Naive thymus-derived CD4-positive, alpha-beta T cell (primary cell): ENCODE results near the gene NHLH2. TPM values are rescaled to one million over a fixed set of nuclear protein-coding genes. Genes with fewer than 3 reads are reported as not detected.

Experiments
- ATAC-seq: fragments of 150-1000 bp; cut with Tn5 transposase; 2 replicates; pipeline ENCODE4 v1.10.0; 2021; ENCODE audit warnings: mild to moderate bottlenecking, moderate library complexity
- CTCF ChIA-PET: fragments of 350-600 bp; sonication (Branson Sonifier 250); formaldehyde crosslinking; loops from one replicate; lab custom pipeline; 2021; ENCODE audit warnings: antibody characterized with exemption; lab: Charles Lee
- POLR2A ChIA-PET: fragments of 350-600 bp; sonication (Branson Sonifier 250); formaldehyde crosslinking; loops from one replicate; lab custom pipeline; 2021; ENCODE audit warnings: antibody characterized with exemption, inconsistent platforms; lab: Charles Lee
- DNase-seq, 9 donors: peaks; one replicate each; pipeline versions ENCODE4 v3.0.0 to v3.0.0-alpha.2; 2020 to 2022; ENCODE audit warnings: mixed read lengths in 1 of 9
- H3K27ac ChIP-seq: one replicate; pipeline ENCODE4 v1.7.0; 2013; ENCODE audit warnings: mild to moderate bottlenecking, low read depth, low read length, moderate library complexity
- H3K27me3 ChIP-seq, 2 donors: one replicate each; pipeline ENCODE4 v1.7.0; 2013; ENCODE audit warnings: low read length in 2 of 2, mild to moderate bottlenecking in 2 of 2, moderate library complexity in 2 of 2; ENCODE audit not compliant: control insufficient read depth in 2 of 2, insufficient read depth in 2 of 2
- H3K36me3 ChIP-seq, 3 experiments: 1 replicate in 2 of 3; 2 replicates in 1 of 3; pipeline ENCODE4 v1.7.0; 2013; ENCODE audit warnings: low read length in 3 of 3, mild to moderate bottlenecking in 3 of 3, moderate library complexity in 1 of 3; ENCODE audit not compliant: insufficient read depth in 3 of 3, control insufficient read depth in 2 of 3
- H3K4me1 ChIP-seq, 2 donors: one replicate each; pipeline ENCODE4 v1.7.0; 2013; ENCODE audit warnings: low read length in 2 of 2, mild to moderate bottlenecking in 2 of 2, moderate library complexity in 1 of 2; ENCODE audit not compliant: control insufficient read depth in 2 of 2, insufficient read depth in 2 of 2
- H3K4me3 ChIP-seq: 2 replicates; pipeline ENCODE4 v1.7.0; 2013; ENCODE audit warnings: mild to moderate bottlenecking, low read length
- H3K9me3 ChIP-seq, 3 experiments: 1 replicate in 2 of 3; 2 replicates in 1 of 3; pipeline ENCODE4 v1.7.0; 2013; ENCODE audit warnings: low read length in 3 of 3; ENCODE audit not compliant: control insufficient read depth in 2 of 3
- H3K27ac Mint-ChIP-seq, 9 donors: one replicate each; pipeline ENCODE4 v1.8.0; 2020 to 2022; ENCODE audit warnings: mixed read lengths in 9 of 9, mild to moderate bottlenecking in 8 of 9, moderate library complexity in 5 of 9, inconsistent platforms in 2 of 9
- H3K27me3 Mint-ChIP-seq, 5 donors: one replicate each; pipeline ENCODE4 v1.8.0; 2021 to 2022; ENCODE audit warnings: mixed read lengths in 5 of 5, mild to moderate bottlenecking in 1 of 5
- H3K36me3 Mint-ChIP-seq, 5 donors: one replicate each; pipeline ENCODE4 v1.8.0; 2020 to 2022; ENCODE audit warnings: mixed read lengths in 5 of 5, mild to moderate bottlenecking in 3 of 5, inconsistent platforms in 1 of 5
- H3K4me1 Mint-ChIP-seq, 7 donors: one replicate each; pipeline ENCODE4 v1.8.0; 2020 to 2022; ENCODE audit warnings: mixed read lengths in 7 of 7, mild to moderate bottlenecking in 3 of 7, inconsistent platforms in 1 of 7
- H3K4me3 Mint-ChIP-seq, 10 donors: one replicate each; pipeline ENCODE4 v1.8.0; 2020 to 2022; ENCODE audit warnings: mild to moderate bottlenecking in 10 of 10, mixed read lengths in 10 of 10, moderate library complexity in 6 of 10, inconsistent platforms in 2 of 10
- H3K9me3 Mint-ChIP-seq, 11 donors: one replicate each; pipeline ENCODE4 v1.8.0; 2020 to 2022; ENCODE audit warnings: mixed read lengths in 11 of 11, mild to moderate bottlenecking in 4 of 11, inconsistent platforms in 1 of 11, moderate library complexity in 1 of 11
- intact Hi-C, 2 donors: fragments of 100-400 bp; cut with micrococcal nuclease; formaldehyde crosslinking; loops; one replicate each; pipeline ENCODE4 v1.15.1; 2023
- polyA plus RNA-seq, 2 donors: library from polyadenylated mRNA; unstranded; fragments of 300-500 nt; fragmentation: Illumina TruSeq; gene quantifications; one replicate each; pipeline ENCODE4 v1.2.3, GENCODE V29; 2021
- total RNA-seq, 6 experiments: library from RNA in 5 of 6; stranded (reverse) in 5 of 6; gene quantifications; 1 replicate in 5 of 6; 2 replicates in 1 of 6; pipeline ENCODE4 v1.2.3 and lab custom pipeline; 2021 to 2026

The NHLH2 gene
- total and polyA plus RNA-seq, 7 experiments from 2014 or later: not detected

DNA sequence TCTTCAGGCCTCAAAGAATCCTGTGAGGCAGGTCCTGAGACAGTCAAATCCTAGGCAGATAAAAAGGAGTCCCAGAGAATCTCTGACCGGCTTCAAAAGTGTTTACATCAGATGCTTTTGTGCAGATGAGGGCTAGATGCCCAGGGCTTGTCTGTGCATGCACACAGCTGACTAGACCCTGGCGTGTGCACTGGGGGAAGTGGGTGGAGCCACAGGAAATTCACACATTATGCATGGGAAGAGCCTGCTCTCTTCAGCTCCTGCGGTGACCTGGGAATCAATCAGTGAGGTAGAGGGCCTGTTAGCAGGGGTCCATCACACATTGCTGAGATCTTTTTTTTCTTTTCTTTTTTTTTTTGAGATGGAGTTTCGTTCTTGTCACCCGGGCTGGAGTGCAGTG is 36.6 kb upstream of the NHLH2 start:
- H3K27ac ChIP-seq: no peak overlapping the region
- CTCF ChIA-PET: no interaction called here
- no peak for DNase-seq
- no peaks in the 10 kb centered on the region for H3K36me3 ChIP-seq
- Mint-ChIP-seq H3K4me3 (no peak overlapping the region), H3K27me3 (peaks cover 5 to 45% (median 31%) of the 10 kb centered on the region in 5 donors), H3K36me3 (peaks cover 0 to 4% (median 0%) of the 10 kb centered on the region in 5 donors), H3K9me3 (peaks cover 0 to 4% (median 0%) of the 10 kb centered on the region in 11 donors), H3K4me1 (no peaks in the 10 kb centered on the region), H3K27ac (no peak overlapping the region)
- no peak overlapping the region for H3K4me3 ChIP-seq
- no peaks in the 10 kb centered on the region for H3K4me1 ChIP-seq
- no peaks in the 10 kb centered on the region for H3K9me3 ChIP-seq
- POLR2A ChIA-PET: no interaction called here
- intact Hi-C loops: no loop called here
- no peak for ATAC-seq
- no peaks in the 10 kb centered on the region for H3K27me3 ChIP-seq

GRCh38 chr1:115874904-115875303 is 34.0 kb upstream of the NHLH2 start:
- no peaks in the 10 kb centered on the region for H3K4me1 ChIP-seq
- peaks cover 2 to 60% (median 41%) of the 10 kb centered on the region in 5 donors for H3K27me3 Mint-ChIP-seq
- H3K27ac Mint-ChIP-seq: no peak overlapping the region
- no peaks in the 10 kb centered on the region for H3K27me3 ChIP-seq
- H3K4me3 ChIP-seq: no peak overlapping the region
- DNase-seq (no peak), ATAC-seq (no peak)
- no peaks in the 10 kb centered on the region for H3K9me3 ChIP-seq
- H3K36me3 ChIP-seq: no peaks in the 10 kb centered on the region
- H3K27ac ChIP-seq: no peak overlapping the region
- no peaks in the 10 kb centered on the region for H3K4me1 Mint-ChIP-seq
- ChIA-PET CTCF (no interaction called here), POLR2A (no interaction called here)
- peaks cover 0 to 4% (median 0%) of the 10 kb centered on the region in 11 donors for H3K9me3 Mint-ChIP-seq
- no peak overlapping the region for H3K4me3 Mint-ChIP-seq
- intact Hi-C loops: no loop called here
- peaks cover 0 to 4% (median 0%) of the 10 kb centered on the region in 5 donors for H3K36me3 Mint-ChIP-seq

GRCh38 chr1:115874497-115874896 is 33.6 kb upstream of the NHLH2 start:
- H3K4me1 ChIP-seq: no peaks in the 10 kb centered on the region
- H3K9me3 ChIP-seq: no peaks in the 10 kb centered on the region
- Mint-ChIP-seq H3K27me3 (peaks cover 2 to 60% (median 45%) of the 10 kb centered on the region in 5 donors), H3K4me1 (no peaks in the 10 kb centered on the region), H3K9me3 (peaks cover 0 to 4% (median 0%) of the 10 kb centered on the region in 11 donors), H3K4me3 (no peak overlapping the region), H3K27ac (no peak overlapping the region), H3K36me3 (peaks cover 0 to 4% (median 0%) of the 10 kb centered on the region in 5 donors)
- ATAC-seq (no peak), DNase-seq (no peak)
- H3K27ac ChIP-seq: no peak overlapping the region
- no peaks in the 10 kb centered on the region for H3K27me3 ChIP-seq
- POLR2A ChIA-PET: no interaction called here
- CTCF ChIA-PET: no interaction called here
- intact Hi-C loops: no loop called here
- no peaks in the 10 kb centered on the region for H3K36me3 ChIP-seq
- H3K4me3 ChIP-seq: no peak overlapping the region

- intact Hi-C loops: no loop called here
- H3K4me1 Mint-ChIP-seq: no peaks in the 10 kb centered on the region
- no peak for ATAC-seq
These were observed 32.3 kb upstream of the NHLH2 start for GRCh38 chr1:115873184-115873583.

DNA sequence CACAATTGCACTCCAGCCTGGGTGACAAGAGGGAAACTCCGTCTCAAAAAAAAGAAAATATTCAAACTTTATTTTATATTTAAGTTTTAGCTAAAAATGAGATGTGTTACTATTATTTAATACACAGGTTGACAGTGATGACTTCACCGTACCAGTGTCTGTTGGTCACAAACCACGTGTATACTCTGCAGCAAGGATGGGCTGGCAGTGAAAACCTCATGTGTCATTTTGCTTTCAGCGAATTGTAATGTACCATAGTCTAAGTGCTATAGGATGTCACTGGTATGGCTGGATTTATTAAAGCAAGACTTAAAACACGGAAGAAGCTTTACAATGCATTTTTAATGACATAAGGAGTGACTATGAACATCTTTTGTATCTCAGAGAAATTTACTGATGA is 28.1 kb upstream of the NHLH2 start:
- H3K27me3 ChIP-seq: no peaks in the 10 kb centered on the region
- ChIA-PET CTCF (no interaction called here), POLR2A (no interaction called here)
- H3K9me3 ChIP-seq: no peaks in the 10 kb centered on the region
- no peak overlapping the region for H3K27ac ChIP-seq
- H3K4me3 ChIP-seq: no peak overlapping the region
- H3K4me1 ChIP-seq: no peaks in the 10 kb centered on the region
- ATAC-seq (no peak), DNase-seq (no peak)
- no peaks in the 10 kb centered on the region for H3K4me1 Mint-ChIP-seq
- H3K27ac Mint-ChIP-seq: no peak overlapping the region
- peaks cover 0 to 4% (median 0%) of the 10 kb centered on the region in 11 donors for H3K9me3 Mint-ChIP-seq
- intact Hi-C loops: no loop called here
- H3K4me3 Mint-ChIP-seq: no peak overlapping the region
- peaks cover 0 to 4% (median 0%) of the 10 kb centered on the region in 5 donors for H3K36me3 Mint-ChIP-seq
- no peaks in the 10 kb centered on the region for H3K36me3 ChIP-seq
- peaks cover 8 to 41% (median 28%) of the 10 kb centered on the region in 5 donors for H3K27me3 Mint-ChIP-seq

More at GRCh38 chr1:115873184-115873583, 32.3 kb upstream of the NHLH2 start:
- Mint-ChIP-seq H3K27me3 (peaks cover 2 to 58% (median 45%) of the 10 kb centered on the region in 5 donors), H3K27ac (no peak overlapping the region), H3K9me3 (peaks cover 0 to 4% (median 0%) of the 10 kb centered on the region in 11 donors), H3K4me3 (no peak overlapping the region), H3K36me3 (peaks cover 0 to 4% (median 0%) of the 10 kb centered on the region in 5 donors)
- ChIA-PET POLR2A (no interaction called here), CTCF (no interaction called here)
- Histone ChIP-seq H3K4me1 (no peaks in the 10 kb centered on the region), H3K9me3 (no peaks in the 10 kb centered on the region), H3K27ac (no peak overlapping the region), H3K36me3 (no peaks in the 10 kb centered on the region), H3K4me3 (no peak overlapping the region), H3K27me3 (no peaks in the 10 kb centered on the region)
- DNase-seq: no peak

GRCh38 chr1:115867216-115867615 is 26.3 kb upstream of the NHLH2 start:
- H3K27me3 Mint-ChIP-seq: peaks cover 8 to 41% (median 27%) of the 10 kb centered on the region in 5 donors
- H3K36me3 Mint-ChIP-seq: no peaks in the 10 kb centered on the region
- DNase-seq (no peak), ATAC-seq (no peak)
- peaks cover 0 to 1% (median 0%) of the 10 kb centered on the region in 11 donors for H3K9me3 Mint-ChIP-seq
- no peak overlapping the region for H3K4me3 Mint-ChIP-seq
- Histone ChIP-seq H3K9me3 (no peaks in the 10 kb centered on the region), H3K27ac (no peak overlapping the region), H3K4me1 (no peaks in the 10 kb centered on the region), H3K27me3 (no peaks in the 10 kb centered on the region), H3K36me3 (no peaks in the 10 kb centered on the region), H3K4me3 (no peak overlapping the region)
- intact Hi-C loops: no loop called here
- ChIA-PET CTCF (no interaction called here), POLR2A (no interaction called here)
- H3K4me1 Mint-ChIP-seq: no peaks in the 10 kb centered on the region
- H3K27ac Mint-ChIP-seq: no peak overlapping the region

GRCh38 chr1:115865704-115866380 is 24.9 kb upstream of the NHLH2 start:
- H3K9me3 Mint-ChIP-seq: peaks cover 0 to 1% (median 0%) of the 10 kb centered on the region in 11 donors
- H3K27me3 Mint-ChIP-seq: peaks cover 14 to 41% (median 35%) of the 10 kb centered on the region in 5 donors
- CTCF ChIA-PET: no interaction called here
- Histone ChIP-seq H3K9me3 (no peaks in the 10 kb centered on the region), H3K36me3 (no peaks in the 10 kb centered on the region), H3K27me3 (no peaks in the 10 kb centered on the region), H3K27ac (no peak overlapping the region), H3K4me3 (no peak overlapping the region), H3K4me1 (no peaks in the 10 kb centered on the region)
- no peaks in the 10 kb centered on the region for H3K4me1 Mint-ChIP-seq
- H3K27ac Mint-ChIP-seq: no peak overlapping the region
- no peak for DNase-seq
- H3K36me3 Mint-ChIP-seq: peaks cover 0 to 4% (median 0%) of the 10 kb centered on the region in 5 donors
- ATAC-seq: peak; percentile 66
- H3K4me3 Mint-ChIP-seq: no peak overlapping the region
- POLR2A ChIA-PET: no interaction called here
- intact Hi-C loops: no loop called here
